PC-9 (cell line): ENCODE measurements around the gene TADA3. TPM values are rescaled to one million over a fixed set of nuclear protein-coding genes. Genes with fewer than 3 reads are reported as not detected.
A peak's percentile ranks its signal among the peaks of the same experiment; 100 is the strongest.

Experiments
- BruUV-seq: library from RNA; stranded (reverse); fragments of 400-500 nt; replicated peaks from 2 replicates; lab custom pipeline; 2021; lab: Mats Ljungman, UMichigan
- CTCF ChIA-PET: fragments of 300-600 bp; sonication (Branson Sonifier 250); formaldehyde crosslinking; loops from one replicate; lab custom pipeline; 2022; ENCODE audit warnings: antibody characterized with exemption; lab: Charles Lee
- POLR2A ChIA-PET: fragments of 300-600 bp; sonication (Branson Sonifier 250); formaldehyde crosslinking; loops from one replicate; lab custom pipeline; 2022; ENCODE audit warnings: antibody characterized with exemption; ENCODE audit not compliant: unreplicated experiment; lab: Charles Lee
- DNase-seq, 2 experiments: peaks; one replicate each; pipeline versions ENCODE4 v3.0.0 to v3.0.0-alpha.2; 2015 to 2022; ENCODE audit warnings: mixed read lengths in 1 of 2
- H2AFZ ChIP-seq: fragments of 200-600 bp; sonication (generic); 2 replicates; pipeline ENCODE4 v1.8.1; 2017; ENCODE audit warnings: antibody characterized with exemption
- H3F3A ChIP-seq: fragments of 200-600 bp; sonication (generic); 2 replicates; pipeline ENCODE4 v1.8.1; 2017; ENCODE audit warnings: antibody characterized with exemption, mild to moderate bottlenecking, low read depth; ENCODE audit not compliant: insufficient read depth
- H3K27ac ChIP-seq: fragments of 200-600 bp; sonication (generic); 2 replicates; pipeline ENCODE4 v1.6.1; 2016; ENCODE audit warnings: mixed run types
- H3K27me3 ChIP-seq: fragments of 200-600 bp; sonication (generic); 2 replicates; pipeline ENCODE4 v1.6.1; 2016; ENCODE audit warnings: low read depth, mixed run types; ENCODE audit not compliant: insufficient read depth
- H3K36me3 ChIP-seq: fragments of 200-600 bp; sonication (generic); 2 replicates; pipeline ENCODE4 v1.6.1; 2016; ENCODE audit warnings: low read depth, mixed run types
- H3K4me1 ChIP-seq: fragments of 200-600 bp; sonication (generic); replicated peaks from 2 replicates; pipeline ENCODE4 v1.6.1; 2016; ENCODE audit warnings: mixed run types; ENCODE audit not compliant: insufficient read depth
- H3K4me2 ChIP-seq: fragments of 200-600 bp; sonication (generic); 2 replicates; pipeline ENCODE4 v1.6.1; 2017; ENCODE audit warnings: mixed run types
- H3K4me3 ChIP-seq: fragments of 200-600 bp; sonication (generic); 2 replicates; pipeline ENCODE4 v1.6.1; 2016; ENCODE audit warnings: mixed run types
- H3K79me2 ChIP-seq: fragments of 200-600 bp; sonication (generic); 2 replicates; pipeline ENCODE4 v1.6.1; 2017; ENCODE audit warnings: low read depth, mixed run types
- H3K9me2 ChIP-seq: fragments of 200-600 bp; sonication (generic); 2 replicates; pipeline ENCODE4 v1.8.1; 2017; ENCODE audit warnings: mild to moderate bottlenecking; ENCODE audit not compliant: insufficient read depth
- H3K9me3 ChIP-seq: fragments of 200-600 bp; sonication (generic); 2 replicates; pipeline ENCODE4 v1.8.1; 2016; ENCODE audit warnings: low read depth; ENCODE audit not compliant: insufficient read depth
- H4K20me1 ChIP-seq: fragments of 200-600 bp; sonication (generic); 2 replicates; pipeline ENCODE4 v1.8.1; 2017; ENCODE audit not compliant: insufficient read depth
- CTCF ChIP-seq: fragments of 200-600 bp; sonication (generic); conservative IDR thresholded peaks from 2 replicates; pipeline ENCODE4 v1.6.1; 2017; ENCODE audit warnings: mixed run types, antibody characterized with exemption, mild to moderate bottlenecking, moderate library complexity
- EZH2 ChIP-seq: fragments of 200-600 bp; sonication (generic); IDR thresholded peaks from 2 replicates; pipeline ENCODE4 v1.8.0; 2017; ENCODE audit warnings: antibody characterized with exemption, low read depth
- intact Hi-C: fragments of 100-400 bp; cut with micrococcal nuclease; formaldehyde crosslinking; loops from one replicate; pipeline ENCODE4 v1.10.0; 2022; ENCODE audit not compliant: unreplicated experiment
- total RNA-seq: library from RNA; stranded (reverse); gene quantifications from 2 replicates; pipeline ENCODE4 v1.2.3, GENCODE V29; 2021

The TADA3 gene
- total RNA-seq, 1 experiment from 2014 or later, result 72.4 TPM

GRCh38 chr3:9770276-9770812, 21.9 kb downstream of the TADA3 start:
- Histone ChIP-seq H3K36me3 (no peaks in the 10 kb centered on the region), H3K4me3 (peak overlapping the region; percentile 49; the same call in 1 of the 2 replicates), H3F3A (peaks cover 14% of the 10 kb centered on the region; the same call in 1 of the 2 replicates), H3K4me2 (peak overlapping the region; percentile 71), H3K27ac (no peak overlapping the region), H3K9me3 (no peaks in the 10 kb centered on the region), H2AFZ (peak overlapping the region; percentile 74; the same call in 1 of the 2 replicates), H3K79me2 (no peaks in the 10 kb centered on the region), H3K27me3 (peaks cover 7% of the 10 kb centered on the region; the same call in 1 of the 2 replicates), H3K4me1 (no peaks in the 10 kb centered on the region), H3K9me2 (no peaks in the 10 kb centered on the region), H4K20me1 (no peaks in the 10 kb centered on the region; the same call in 1 of the 2 replicates)
- intact Hi-C loops, result no loop called here
- ChIA-PET POLR2A (interaction anchor here (0.6 kb wide), 1 partner anchor 23 kb away, joined by 13 read pairs; the partner anchor contains the start of gene ARPC4), CTCF (no interaction called here)
- no peak for DNase-seq
- no TSS peak for BruUV-seq
- no peak for TF ChIP-seq EZH2
- TF ChIP-seq CTCF, result no peak

- peak in 1 of 2 experiments; percentile 59 for DNase-seq
- Histone ChIP-seq H3K4me3 (peak within 1 kb of the TSS; percentile 49; the same call in 1 of the 2 replicates), H4K20me1 (no peaks in the 10 kb centered on the region), H3K4me2 (peak within 1 kb of the TSS; percentile 71), H3K27ac (no peak within 1 kb of the TSS), H3K9me2 (no peaks in the 10 kb centered on the region), H3K27me3 (peaks cover 7% of the 10 kb centered on the region; the same call in 1 of the 2 replicates), H3K36me3 (no peaks in the 10 kb centered on the region), H3K9me3 (no peaks in the 10 kb centered on the region), H2AFZ (peak within 1 kb of the TSS; percentile 74; the same call in 1 of the 2 replicates), H3K79me2 (no peaks in the 10 kb centered on the region), H3K4me1 (no peaks in the 10 kb centered on the region), H3F3A (peaks cover 14% of the 10 kb centered on the region; the same call in 1 of the 2 replicates)
- CTCF ChIA-PET, result interaction anchor here (0.6 kb wide), 1 partner anchor 8 kb away, joined by 3 read pairs; no protein-coding TSS in a partner anchor
- intact Hi-C loops, result no loop called here
- no TSS peak for BruUV-seq
- POLR2A ChIA-PET, result interaction anchor here (0.6 kb wide), 1 partner anchor 23 kb away, joined by 13 read pairs; the partner anchor contains the start of gene ARPC4
- TF ChIP-seq EZH2 (no peak), CTCF (no peak)
Observed at GRCh38 chr3:9769426-9770275, 22.6 kb downstream of the TADA3 start, which contains the start of gene CAMK1. Gene CAMK1, minus strand, starts transcription at chr3:9769947. Its CDS starts 2,198 bp downstream, at chr3:9767749.

- Histone ChIP-seq H3F3A (peaks cover 14% of the 10 kb centered on the region; the same call in 1 of the 2 replicates), H4K20me1 (no peaks in the 10 kb centered on the region), H3K27ac (no peak overlapping the region), H3K9me2 (no peaks in the 10 kb centered on the region), H3K9me3 (no peaks in the 10 kb centered on the region), H3K27me3 (peaks cover 7% of the 10 kb centered on the region; the same call in 1 of the 2 replicates), H3K4me3 (peak overlapping the region; percentile 49; the same call in 1 of the 2 replicates), H3K4me2 (peak overlapping the region; percentile 71; the same call in 1 of the 2 replicates), H3K79me2 (no peaks in the 10 kb centered on the region), H2AFZ (no peak overlapping the region), H3K36me3 (no peaks in the 10 kb centered on the region), H3K4me1 (no peaks in the 10 kb centered on the region)
- CTCF ChIA-PET, result no interaction called here
- intact Hi-C loops, result no loop called here
- no TSS peak for BruUV-seq
- no peak for DNase-seq
- TF ChIP-seq CTCF (no peak), EZH2 (no peak)
- POLR2A ChIA-PET, result no interaction called here
Observed at GRCh38 chr3:9769012-9769411, 23.3 kb downstream of the TADA3 start.
